ENCODE data around the gene DENND1A. TPM values are rescaled to one million over a fixed set of nuclear protein-coding genes. Genes with fewer than 3 reads are reported as not detected.
"Not testable (repeated sequence)": the region's sequence is repeated elsewhere in the genome, so short reads cannot be mapped to it uniquely, and the experiment has no call there.

Gene DENND1A
- total and polyA plus RNA-seq, 9 donors: 9.3 to 16.0 (median 13.8) TPM

DNA sequence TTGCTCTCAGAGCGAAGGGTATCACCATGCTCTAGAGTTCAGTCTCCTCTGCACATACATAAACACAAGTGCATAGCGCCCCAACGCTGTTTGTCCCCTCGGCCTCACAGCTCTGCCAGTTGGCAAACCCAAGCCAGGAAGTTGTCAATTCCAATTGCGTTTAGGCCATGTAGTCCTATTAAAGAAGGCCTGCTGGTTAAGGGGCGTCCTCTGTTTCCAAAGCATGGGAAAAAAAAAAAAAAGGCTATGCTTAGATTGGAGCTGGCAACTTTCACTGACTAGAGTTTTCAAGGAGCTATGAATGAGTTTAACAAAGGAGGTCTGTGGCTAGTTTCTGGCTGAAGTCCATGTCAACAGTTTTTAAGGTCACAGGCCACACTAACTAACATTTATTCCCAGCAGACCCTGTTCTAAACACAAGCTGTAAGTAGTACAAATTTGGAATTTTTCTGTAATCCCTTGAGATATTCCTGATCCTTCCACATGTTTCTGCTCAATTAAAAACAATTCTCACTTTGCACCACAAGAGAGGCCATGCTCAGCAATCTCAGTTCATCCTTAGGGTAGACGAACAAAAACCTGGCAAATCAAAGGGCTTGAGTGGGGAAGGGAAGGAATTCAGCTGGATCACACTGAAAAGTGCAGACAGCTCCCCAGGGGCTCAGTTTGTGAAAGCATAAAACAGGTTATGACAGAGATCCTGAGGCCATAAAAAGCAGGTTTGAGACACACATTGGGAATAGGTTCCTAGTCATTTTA lies 187.7 kb downstream of the DENND1A start:
- no peaks in the 10 kb centered on the region for H3K9me3 ChIP-seq (replicated peaks; ENCODE audit: control insufficient read depth, low read depth, low read length)
- H3K27ac ChIP-seq (ENCODE audit: low read length): peak overlapping the region; percentile 59
- 49% methylated on average over 3 of the region's 7 CpGs for whole genome bisulfite sequencing (ENCODE audit: insufficient coverage)
- H3K27me3 ChIP-seq (ENCODE audit: control insufficient read depth, insufficient read depth, low read length): no peaks in the 10 kb centered on the region
- peak; percentile 85 for DNase-seq
- H3K36me3 ChIP-seq (ENCODE audit: control insufficient read depth, insufficient read depth, low read length): no peaks in the 10 kb centered on the region
- H3K4me3 ChIP-seq (ENCODE audit: low read length): no peak overlapping the region
- peaks cover 9% of the 10 kb centered on the region for H3K4me1 ChIP-seq (ENCODE audit: control insufficient read depth, insufficient read depth, low read length)

DNA sequence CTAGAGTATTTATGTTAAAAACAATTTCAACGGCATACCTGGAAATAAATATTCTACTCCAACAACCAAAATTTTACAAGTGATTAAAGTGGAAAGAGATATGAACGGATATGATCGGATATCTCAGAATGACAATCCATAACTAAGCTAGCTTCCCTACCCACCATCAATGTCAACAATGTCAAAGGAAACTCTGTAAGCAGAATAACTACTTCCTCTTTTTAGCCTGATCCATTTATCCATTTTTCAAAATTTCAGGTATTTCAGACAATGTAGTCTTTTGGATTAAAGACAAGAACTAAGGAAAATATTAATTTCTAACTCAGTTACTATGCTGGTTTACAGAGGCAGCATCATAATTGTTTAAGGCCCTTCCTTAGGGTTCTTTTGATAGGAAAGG lies 188.7 kb downstream of the DENND1A start:
- H3K4me1 ChIP-seq (ENCODE audit: control insufficient read depth, insufficient read depth, low read length): peaks cover 9% of the 10 kb centered on the region
- H3K4me3 ChIP-seq (ENCODE audit: low read length): no peak overlapping the region
- no peaks in the 10 kb centered on the region for H3K9me3 ChIP-seq (replicated peaks; ENCODE audit: control insufficient read depth, low read depth, low read length)
- H3K36me3 ChIP-seq (ENCODE audit: control insufficient read depth, insufficient read depth, low read length): no peaks in the 10 kb centered on the region
- WGBS (ENCODE audit: insufficient coverage): no CpG with 5 or more reads among the region's 3 CpGs
- no peak overlapping the region for H3K27ac ChIP-seq (ENCODE audit: low read length)
- DNase-seq: no peak
- no peaks in the 10 kb centered on the region for H3K27me3 ChIP-seq (ENCODE audit: control insufficient read depth, insufficient read depth, low read length)

DNA sequence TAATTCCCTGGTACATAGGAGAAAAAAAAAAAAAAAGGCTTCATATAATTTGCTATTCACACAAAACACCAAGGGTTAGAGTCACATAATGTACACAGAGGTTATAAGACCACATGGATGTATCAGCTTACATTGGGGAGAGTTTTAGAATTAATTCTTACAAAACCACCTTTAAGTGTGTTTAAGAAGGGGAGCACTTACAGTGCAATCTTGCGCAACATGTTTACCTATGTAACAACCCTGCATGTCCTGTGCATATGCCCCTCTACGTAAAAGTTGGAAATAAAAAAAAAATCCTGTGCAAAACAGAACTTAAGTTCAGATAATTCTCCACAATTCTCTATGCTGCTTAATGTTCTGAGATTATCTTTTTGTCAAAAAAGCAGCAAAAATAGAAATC lies 190.0 kb downstream of the DENND1A start:
- H3K4me3 ChIP-seq (ENCODE audit: low read length): no peak overlapping the region
- no peaks in the 10 kb centered on the region for H3K27me3 ChIP-seq (ENCODE audit: control insufficient read depth, insufficient read depth, low read length)
- no CpG with 5 or more reads among the region's 2 CpGs for WGBS (ENCODE audit: insufficient coverage)
- H3K9me3 ChIP-seq (replicated peaks; ENCODE audit: control insufficient read depth, low read depth, low read length): no peaks in the 10 kb centered on the region
- H3K27ac ChIP-seq (ENCODE audit: low read length): no peak overlapping the region
- H3K36me3 ChIP-seq (ENCODE audit: control insufficient read depth, insufficient read depth, low read length): no peaks in the 10 kb centered on the region
- peaks cover 9% of the 10 kb centered on the region for H3K4me1 ChIP-seq (ENCODE audit: control insufficient read depth, insufficient read depth, low read length)
- DNase-seq: no peak

DNA sequence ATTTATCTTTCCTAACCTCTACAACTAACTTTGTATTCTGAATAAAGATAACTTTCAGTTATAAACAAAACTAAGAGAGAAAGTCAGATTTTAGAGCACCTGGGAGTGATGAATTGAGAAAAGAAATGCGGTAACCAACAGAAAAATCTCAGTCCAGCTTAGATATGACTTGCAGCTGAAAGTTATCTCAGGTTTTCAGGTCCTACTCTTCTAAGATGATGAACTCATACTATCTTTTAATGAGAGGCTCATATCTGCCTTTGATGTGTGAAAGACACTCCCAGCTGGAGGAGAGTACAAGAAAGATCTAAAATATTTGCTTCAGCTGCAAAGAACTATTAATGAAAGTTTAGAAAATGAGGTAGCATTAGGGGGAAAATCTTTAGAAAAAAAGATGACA lies 190.5 kb downstream of the DENND1A start:
- Histone ChIP-seq H3K27ac (ENCODE audit: low read length) (no peak overlapping the region), H3K9me3 (replicated peaks; ENCODE audit: control insufficient read depth, low read depth, low read length) (no peaks in the 10 kb centered on the region), H3K4me1 (ENCODE audit: control insufficient read depth, insufficient read depth, low read length) (peaks cover 9% of the 10 kb centered on the region), H3K4me3 (ENCODE audit: low read length) (no peak overlapping the region), H3K36me3 (ENCODE audit: control insufficient read depth, insufficient read depth, low read length) (no peaks in the 10 kb centered on the region), H3K27me3 (ENCODE audit: control insufficient read depth, insufficient read depth, low read length) (no peaks in the 10 kb centered on the region)
- DNase-seq: no peak
- no CpG with 5 or more reads among the region's 1 CpG for WGBS (ENCODE audit: insufficient coverage)

DNA sequence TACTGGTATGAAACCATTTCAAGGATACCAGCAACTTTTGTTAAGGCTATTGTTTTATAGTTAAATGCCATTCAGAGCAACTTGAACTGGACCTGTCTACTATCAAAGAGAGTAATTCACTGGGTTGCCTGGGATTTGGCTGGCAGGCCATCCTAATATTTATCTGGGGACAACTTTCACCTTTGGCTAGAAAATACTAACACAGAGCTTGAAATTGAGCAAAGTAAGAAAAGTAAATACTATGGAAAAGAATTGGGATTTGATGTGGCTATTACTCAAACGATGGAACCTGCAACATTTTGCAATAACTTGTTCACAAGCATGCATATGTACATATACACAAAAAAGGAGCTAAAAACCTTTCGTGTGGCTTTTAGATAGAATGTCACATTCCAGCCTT lies 191.3 kb downstream of the DENND1A start:
- WGBS (ENCODE audit: insufficient coverage): no CpG with 5 or more reads among the region's 2 CpGs
- Histone ChIP-seq H3K27ac (ENCODE audit: low read length) (no peak overlapping the region), H3K4me3 (ENCODE audit: low read length) (no peak overlapping the region), H3K9me3 (replicated peaks; ENCODE audit: control insufficient read depth, low read depth, low read length) (no peaks in the 10 kb centered on the region), H3K4me1 (ENCODE audit: control insufficient read depth, insufficient read depth, low read length) (peaks cover 9% of the 10 kb centered on the region), H3K36me3 (ENCODE audit: control insufficient read depth, insufficient read depth, low read length) (no peaks in the 10 kb centered on the region), H3K27me3 (ENCODE audit: control insufficient read depth, insufficient read depth, low read length) (no peaks in the 10 kb centered on the region)
- DNase-seq: no peak

DNA sequence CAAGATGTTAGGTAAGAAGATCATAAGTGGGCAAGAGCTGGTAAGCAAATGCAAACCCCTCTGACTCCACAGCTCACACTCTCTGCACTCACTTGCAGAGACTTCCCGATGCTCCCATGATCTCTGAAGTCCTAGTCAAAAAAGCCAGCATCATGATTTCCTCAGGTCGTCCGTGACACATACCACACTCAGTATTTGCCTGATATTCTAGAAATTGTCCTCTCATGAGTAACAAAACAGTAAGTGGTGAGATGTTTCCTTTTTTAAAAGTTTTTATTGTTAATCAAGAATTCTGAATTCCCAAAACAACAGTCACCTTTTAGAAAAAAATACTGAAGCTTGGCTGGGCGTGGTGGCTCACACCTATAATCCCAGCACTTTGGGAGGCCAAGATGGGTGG lies 194.6 kb downstream of the DENND1A start:
- Histone ChIP-seq H3K27me3 (ENCODE audit: control insufficient read depth, insufficient read depth, low read length) (no peaks in the 10 kb centered on the region), H3K4me1 (ENCODE audit: control insufficient read depth, insufficient read depth, low read length) (no peaks in the 10 kb centered on the region), H3K27ac (ENCODE audit: low read length) (no peak overlapping the region), H3K36me3 (ENCODE audit: control insufficient read depth, insufficient read depth, low read length) (no peaks in the 10 kb centered on the region), H3K9me3 (replicated peaks; ENCODE audit: control insufficient read depth, low read depth, low read length) (no peaks in the 10 kb centered on the region), H3K4me3 (ENCODE audit: low read length) (no peak overlapping the region)
- DNase-seq: no peak
- 100% methylated on average over 1 of the region's 4 CpGs for WGBS (ENCODE audit: insufficient coverage)

DNA sequence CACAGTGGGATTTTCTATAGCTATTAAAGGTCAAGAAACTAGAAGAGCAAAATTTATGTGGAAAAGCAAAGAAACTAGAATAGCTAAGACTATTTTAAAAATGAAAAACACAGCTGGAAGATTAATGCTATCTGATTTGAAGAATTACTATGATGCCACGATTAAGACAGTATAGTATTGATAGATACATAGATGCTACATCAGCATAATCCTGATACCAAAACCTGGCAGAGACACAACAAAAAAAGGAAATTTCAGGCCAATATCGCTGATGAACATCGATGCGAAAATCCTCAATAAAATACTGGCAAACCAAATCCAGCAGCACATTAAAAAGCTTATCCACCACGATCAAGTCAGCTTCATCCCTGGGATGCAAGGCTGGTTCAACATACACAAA lies 201.4 kb downstream of the DENND1A start:
- WGBS (ENCODE audit: insufficient coverage): no CpG with 5 or more reads among the region's 5 CpGs
- not testable (repeated sequence) for H3K4me1 ChIP-seq (ENCODE audit: control insufficient read depth, insufficient read depth, low read length); H3K27me3 ChIP-seq (ENCODE audit: control insufficient read depth, insufficient read depth, low read length); H3K27ac ChIP-seq (ENCODE audit: low read length); H3K9me3 ChIP-seq (replicated peaks; ENCODE audit: control insufficient read depth, low read depth, low read length); DNase-seq; H3K36me3 ChIP-seq (ENCODE audit: control insufficient read depth, insufficient read depth, low read length); H3K4me3 ChIP-seq (ENCODE audit: low read length)

DNA sequence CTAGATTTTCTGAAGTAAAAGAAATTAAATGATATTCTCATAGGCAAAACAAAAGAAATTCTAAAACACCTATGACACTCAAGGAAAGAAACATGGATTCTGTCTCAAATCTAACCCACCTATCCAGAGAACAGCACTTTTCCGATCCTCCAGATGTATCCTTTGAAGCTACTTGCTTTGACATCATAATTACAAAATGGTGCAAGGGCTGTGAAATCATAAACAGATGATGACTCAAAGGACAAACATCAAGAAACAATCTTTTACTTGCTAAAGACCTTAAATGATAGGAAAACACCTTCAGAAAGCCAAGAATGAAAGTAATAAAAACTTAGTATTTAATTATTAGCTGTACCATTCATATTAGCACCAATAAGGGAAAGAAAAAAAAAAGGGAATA lies 202.6 kb downstream of the DENND1A start:
- no peak for DNase-seq
- no peaks in the 10 kb centered on the region for H3K36me3 ChIP-seq (ENCODE audit: control insufficient read depth, insufficient read depth, low read length)
- no CpG with 5 or more reads among the region's 1 CpG for WGBS (ENCODE audit: insufficient coverage)

DNA sequence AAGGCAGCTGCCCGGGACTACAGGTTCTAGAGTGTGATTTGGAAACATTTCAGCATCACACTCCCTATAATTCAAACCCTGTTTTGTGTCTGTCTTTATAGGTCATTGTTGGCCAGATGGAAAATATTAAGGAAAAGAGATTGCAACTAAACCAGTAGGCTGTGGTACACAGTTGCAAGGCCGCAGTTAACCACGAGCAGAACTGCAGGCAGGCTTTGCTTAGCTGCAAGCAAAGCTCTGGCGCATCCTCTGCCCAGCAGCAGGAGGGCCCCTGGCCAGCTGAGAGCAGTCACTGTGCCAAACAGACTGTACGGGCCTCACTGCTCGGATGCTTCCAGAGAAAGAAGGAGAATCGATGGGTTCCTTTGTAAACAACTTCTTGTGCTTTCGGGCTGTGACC lies 204.5 kb downstream of the DENND1A start:
- no peak overlapping the region for H3K4me3 ChIP-seq (ENCODE audit: low read length)
- H3K36me3 ChIP-seq (ENCODE audit: control insufficient read depth, insufficient read depth, low read length): peaks cover 2% of the 10 kb centered on the region
- no peak overlapping the region for H3K27ac ChIP-seq (ENCODE audit: low read length)
- H3K9me3 ChIP-seq (replicated peaks; ENCODE audit: control insufficient read depth, low read depth, low read length): peaks cover 11% of the 10 kb centered on the region
- WGBS (ENCODE audit: insufficient coverage): 31% methylated on average over 5 of the region's 8 CpGs
- peak; percentile 67 for DNase-seq
- H3K27me3 ChIP-seq (ENCODE audit: control insufficient read depth, insufficient read depth, low read length): no peaks in the 10 kb centered on the region
- peaks cover 9% of the 10 kb centered on the region for H3K4me1 ChIP-seq (ENCODE audit: control insufficient read depth, insufficient read depth, low read length)

More for the DNA sequence above, 202.6 kb downstream of the DENND1A start:
- Histone ChIP-seq H3K4me3 (ENCODE audit: low read length) (no peak overlapping the region), H3K9me3 (replicated peaks; ENCODE audit: control insufficient read depth, low read depth, low read length) (peaks cover 10% of the 10 kb centered on the region), H3K27ac (ENCODE audit: low read length) (no peak overlapping the region), H3K27me3 (ENCODE audit: control insufficient read depth, insufficient read depth, low read length) (no peaks in the 10 kb centered on the region), H3K4me1 (ENCODE audit: control insufficient read depth, insufficient read depth, low read length) (peaks cover 9% of the 10 kb centered on the region)

DNA sequence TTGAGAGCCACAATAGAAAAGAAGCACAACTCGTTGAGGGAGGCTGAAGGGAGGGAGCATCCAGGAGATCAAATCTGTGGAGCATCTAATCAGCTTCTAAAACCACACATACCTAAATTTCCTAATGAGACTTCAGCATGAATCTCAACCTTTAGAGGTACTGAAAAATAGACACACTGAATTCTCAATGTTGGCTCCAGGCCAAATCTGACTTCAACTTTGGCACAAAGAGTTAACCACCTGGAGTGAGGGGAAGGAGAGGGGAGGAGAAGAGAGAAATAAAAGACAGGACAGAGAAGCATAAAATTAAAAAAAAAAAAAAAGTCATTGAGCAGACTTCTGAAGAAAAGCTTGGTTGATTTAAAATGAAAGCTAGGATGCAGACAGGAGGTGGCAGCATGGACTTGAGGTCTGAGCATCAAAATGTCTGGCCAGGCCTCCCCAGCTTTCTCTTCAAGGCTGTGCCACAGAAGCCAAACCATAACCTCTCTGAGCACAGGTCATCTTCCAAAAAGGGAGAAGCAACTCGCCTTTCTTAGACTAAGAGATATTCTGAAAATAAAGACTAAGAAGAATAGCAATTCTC lies 205.6 kb downstream of the DENND1A start:
- WGBS (ENCODE audit: insufficient coverage): no CpG with 5 or more reads among the region's 2 CpGs
- Histone ChIP-seq H3K4me3 (ENCODE audit: low read length) (no peak overlapping the region), H3K36me3 (ENCODE audit: control insufficient read depth, insufficient read depth, low read length) (peaks cover 2% of the 10 kb centered on the region), H3K9me3 (replicated peaks; ENCODE audit: control insufficient read depth, low read depth, low read length) (peaks cover 11% of the 10 kb centered on the region), H3K27me3 (ENCODE audit: control insufficient read depth, insufficient read depth, low read length) (no peaks in the 10 kb centered on the region), H3K27ac (ENCODE audit: low read length) (no peak overlapping the region), H3K4me1 (ENCODE audit: control insufficient read depth, insufficient read depth, low read length) (peaks cover 9% of the 10 kb centered on the region)
- DNase-seq: peak; percentile 42

Measured in muscle of leg (tissue), 11 donors.